SK-N-SH (cell line): ENCODE measurements around the gene KIF12.

ENCODE experiments used
- CTCF ChIP-seq: fragments of 200-600 bp; sonication (generic); IDR thresholded peaks from 2 replicates; pipeline ENCODE4 v1.6.1; 2017; ENCODE audit warnings: antibody characterized with exemption, mild to moderate bottlenecking, moderate library complexity
- ELF1 ChIP-seq: IDR thresholded peaks from 2 replicates; pipeline ENCODE4 v1.4.0; 2012
- EP300 ChIP-seq, 2 experiments: IDR thresholded peaks; 2 replicates each; pipeline versions ENCODE4 v1.4.0 to v1.6.1; 2012; ENCODE audit warnings: borderline replicate concordance in 1 of 2, low read depth in 1 of 2, low read length in 1 of 2
- JUND ChIP-seq: IDR thresholded peaks from 2 replicates; pipeline ENCODE4 v1.4.0; 2012
- NFIC ChIP-seq: IDR thresholded peaks from 2 replicates; pipeline ENCODE4 v1.4.0; 2012; ENCODE audit warnings: borderline replicate concordance
- POLR2AphosphoS5 ChIP-seq: IDR thresholded peaks from 2 replicates; pipeline ENCODE4 v1.6.1; 2012; ENCODE audit warnings: low read depth, low read length
- REST ChIP-seq: IDR thresholded peaks from 2 replicates; pipeline ENCODE4 v1.6.1; 2012; ENCODE audit warnings: mild to moderate bottlenecking, low read depth, low read length, moderate library complexity
- RFX5 ChIP-seq: IDR thresholded peaks from 2 replicates; pipeline ENCODE4 v1.6.1; 2012; ENCODE audit warnings: mild to moderate bottlenecking, improper control_type of control experiment, low read length
- USF1 ChIP-seq: IDR thresholded peaks from 2 replicates; pipeline ENCODE4 v1.4.0; 2012; ENCODE audit warnings: low read depth, borderline replicate concordance
- USF2 ChIP-seq: fragments of 150-350 bp; IDR thresholded peaks from 2 replicates; pipeline ENCODE4 v1.6.1; 2017; ENCODE audit warnings: antibody characterized with exemption, low read length, low read depth, borderline replicate concordance

- TF ChIP-seq USF1 (no peak), CTCF (no peak), POLR2AphosphoS5 (no peak), JUND (no peak), USF2 (no peak), NFIC (no peak), EP300 (IDR thresholded peaks at IDR 0.05; ENCODE audit: borderline replicate concordance in 1 of 2, low read depth in 1 of 2, low read length in 1 of 2) (no peak), RFX5 (no peak), REST (no peak), ELF1 (no peak)
These were observed 8.3 kb downstream of the KIF12 start for GRCh38 chr9:114090798-114091197.
